HCT116 (cell line): Measurements from ENCODE around the gene C1orf159. TPM values are rescaled to one million over a fixed set of nuclear protein-coding genes. Genes with fewer than 3 reads are reported as not detected.

Experiments used
- ATAC-seq: fragments of 200-7000 bp; cut with Tn5 transposase; 2 replicates; pipeline ENCODE4 v1.9.1; 2020; ENCODE audit warnings: mild to moderate bottlenecking, moderate library complexity
- BruUV-seq: library from RNA; stranded (reverse); fragments of 400-500 nt; replicated peaks from 2 replicates; lab custom pipeline; 2021; lab: Mats Ljungman, UMichigan
- CTCF ChIA-PET: fragments of 300-600 bp; sonication (Branson Sonifier 250); formaldehyde crosslinking; loops from one replicate; lab custom pipeline; 2021; ENCODE audit warnings: antibody characterized with exemption; lab: Charles Lee
- POLR2A ChIA-PET: fragments of 300-600, 350-600 bp; sonication (Branson Sonifier 250); formaldehyde crosslinking; loops from one replicate; lab custom pipeline; 2021; ENCODE audit warnings: antibody characterized with exemption; lab: Charles Lee
- RAD21 ChIA-PET, 2 experiments: fragments of 300-600 bp; sonication (Branson Sonifier 250); formaldehyde crosslinking; loops; one replicate each; lab custom pipeline; 2023; ENCODE audit warnings: low total read pairs in 2 of 2; ENCODE audit not compliant: uncharacterized antibody in 2 of 2, unreplicated experiment in 2 of 2, low non-redundant PET in 1 of 2; lab: Charles Lee
- DNase-seq: peaks from one replicate; pipeline ENCODE4 v3.0.0-alpha.2; 2010; ENCODE audit warnings: low read depth, low spot score
- H2AFZ ChIP-seq: fragments of 200-600 bp; shearing (Covaris generic), sonication (generic); 2 replicates; pipeline ENCODE4 v1.6.1; 2017; ENCODE audit warnings: low read depth, mixed run types, mixed read lengths, antibody characterized with exemption, low read length; ENCODE audit not compliant: poor library complexity, severe bottlenecking
- H3K27ac ChIP-seq: 2 replicates; pipeline ENCODE4 v1.5.1; 2012; ENCODE audit warnings: low read depth, low read length
- H3K27me3 ChIP-seq: fragments of 200-600 bp; sonication (generic); 2 replicates; pipeline ENCODE4 v1.6.1; 2016; ENCODE audit warnings: mixed run types, low read length, mixed read lengths; ENCODE audit not compliant: insufficient read depth
- H3K36me3 ChIP-seq, 2 experiments: fragments of 200-500 bp in 1 of 2; fragments of 200-600 bp in 1 of 2; sonication (Bioruptor generic) in 1 of 2; sonication (generic) in 1 of 2; 2 replicates each; pipeline versions ENCODE4 v1.5.1 to v1.6.1; 2014 to 2016; ENCODE audit warnings: low read length in 2 of 2, inconsistent platforms in 1 of 2, mixed read lengths in 1 of 2, mixed run types in 1 of 2; ENCODE audit not compliant: insufficient read depth in 2 of 2, control insufficient read depth in 1 of 2
- H3K4me1 ChIP-seq, 2 experiments: fragments of 200-600 bp in 1 of 2; sonication (generic) in 1 of 2; 2 replicates each; pipeline versions ENCODE4 v1.5.1 to v1.6.1; 2012 to 2017; ENCODE audit warnings: low read length in 2 of 2, inconsistent platforms in 1 of 2, mild to moderate bottlenecking in 1 of 2, mixed read lengths in 1 of 2, mixed run types in 1 of 2, moderate library complexity in 1 of 2; ENCODE audit not compliant: insufficient read depth in 2 of 2, control insufficient read depth in 1 of 2
- H3K4me2 ChIP-seq: fragments of 200-600 bp; sonication (generic); 2 replicates; pipeline ENCODE4 v1.6.1; 2017; ENCODE audit warnings: mixed run types, low read length, mixed read lengths
- H3K4me3 ChIP-seq, 2 experiments: fragments of 200-600 bp in 1 of 2; sonication (generic) in 1 of 2; replicated peaks in 1 of 2; 2 replicates each; pipeline ENCODE4 v1.5.1; 2011 to 2016; ENCODE audit warnings: low read length in 2 of 2, control low read depth in 1 of 2, low read depth in 1 of 2, mild to moderate bottlenecking in 1 of 2, mixed read lengths in 1 of 2, mixed run types in 1 of 2
- H3K79me2 ChIP-seq: fragments of 200-600 bp; sonication (generic); 2 replicates; pipeline ENCODE4 v1.6.1; 2017; ENCODE audit warnings: mild to moderate bottlenecking, mixed run types, low read length, moderate library complexity, mixed read lengths; ENCODE audit not compliant: insufficient read depth
- H3K9ac ChIP-seq: fragments of 200-600 bp; sonication (generic); 2 replicates; pipeline ENCODE4 v1.6.1; 2016; ENCODE audit warnings: low read length, mixed read lengths
- H3K9me2 ChIP-seq: fragments of 200-600 bp; sonication (generic), shearing (Covaris generic); 2 replicates; pipeline ENCODE4 v1.6.1; 2017; ENCODE audit warnings: mixed run types, mild to moderate bottlenecking, moderate library complexity; ENCODE audit not compliant: insufficient read depth
- H3K9me3 ChIP-seq, 2 experiments: fragments of 200-500 bp in 1 of 2; fragments of 200-600 bp in 1 of 2; sonication (Bioruptor generic) in 1 of 2; sonication (generic) in 1 of 2; 2 replicates each; pipeline ENCODE4 v1.6.1; 2014 to 2017; ENCODE audit warnings: low read length in 2 of 2, mixed read lengths in 2 of 2, inconsistent platforms in 1 of 2, low read depth in 1 of 2, mild to moderate bottlenecking in 1 of 2, mixed run types in 1 of 2, moderate library complexity in 1 of 2; ENCODE audit not compliant: control insufficient read depth in 1 of 2, insufficient read depth in 1 of 2
- H4K20me1 ChIP-seq: fragments of 200-600 bp; sonication (generic), shearing (Covaris generic); 2 replicates; pipeline ENCODE4 v1.6.1; 2017; ENCODE audit warnings: mixed run types, mild to moderate bottlenecking, moderate library complexity; ENCODE audit not compliant: insufficient read depth
- ATF3 ChIP-seq: IDR thresholded peaks from 2 replicates; pipeline ENCODE4 v1.6.1; 2012
- CEBPB ChIP-seq: IDR thresholded peaks from 2 replicates; pipeline ENCODE4 v1.6.1; 2012; ENCODE audit warnings: low read depth
- EZH2 ChIP-seq: fragments of 200-600 bp; sonication (generic); IDR thresholded peaks from 2 replicates; pipeline ENCODE4 v1.6.1; 2017; ENCODE audit warnings: antibody characterized with exemption, mixed run types
- EZH2phosphoT487 ChIP-seq: fragments of 200-600 bp; IDR thresholded peaks from 2 replicates; pipeline ENCODE4 v1.6.1; 2018; ENCODE audit warnings: antibody characterized with exemption, borderline replicate concordance
- FOSL1 ChIP-seq: IDR thresholded peaks from 2 replicates; pipeline ENCODE4 v1.6.1; 2012; ENCODE audit warnings: low read depth
- JUND ChIP-seq: IDR thresholded peaks from 2 replicates; pipeline ENCODE4 v1.6.1; 2012
- MAX ChIP-seq: IDR thresholded peaks from 2 replicates; pipeline ENCODE4 v1.6.1; 2012
- POLR2AphosphoS5 ChIP-seq: IDR thresholded peaks from 2 replicates; pipeline ENCODE4 v1.6.1; 2011; ENCODE audit warnings: mild to moderate bottlenecking, low read depth, low read length, moderate library complexity
- RAD21 ChIP-seq: IDR thresholded peaks from 2 replicates; pipeline ENCODE4 v1.6.1; 2012; ENCODE audit warnings: low read depth, mild to moderate bottlenecking
- SIN3A ChIP-seq: IDR thresholded peaks from 2 replicates; pipeline ENCODE4 v1.6.1; 2012; ENCODE audit warnings: low read depth
- TCF7L2 ChIP-seq: IDR thresholded peaks from 2 replicates; pipeline ENCODE4 v1.7.0; 2011; ENCODE audit warnings: borderline replicate concordance, inconsistent platforms; ENCODE audit not compliant: insufficient read depth, insufficient read length; ENCODE audit errors: extremely low read depth
- YY1 ChIP-seq: IDR thresholded peaks from 2 replicates; pipeline ENCODE4 v1.6.1; 2011; ENCODE audit warnings: low read length, low read depth, moderate library complexity, mild to moderate bottlenecking; ENCODE audit not compliant: insufficient replicate concordance; ENCODE audit errors: extremely low read depth
- intact Hi-C: fragments of 100-400 bp; cut with micrococcal nuclease; formaldehyde crosslinking; loops from 2 replicates; pipeline ENCODE4 v1.10.0; 2022
- total RNA-seq: library from RNA; stranded (reverse); gene quantifications from one replicate; pipeline ENCODE4 v1.2.1, GENCODE V29; 2021; ENCODE audit not compliant: unreplicated experiment
- TF ChIP-seq, protein P1 (sequence below): IDR thresholded peaks from 2 replicates; pipeline ENCODE4 v1.6.1; 2012; ENCODE audit warnings: low read depth
- TF ChIP-seq, protein P2 (sequence below): IDR thresholded peaks from 2 replicates; pipeline ENCODE4 v1.6.1; 2011; ENCODE audit warnings: mild to moderate bottlenecking, low read length, moderate library complexity; ENCODE audit not compliant: insufficient replicate concordance; ENCODE audit errors: extremely low read depth
- TF ChIP-seq, protein P3 (sequence below), 3 experiments: fragments of 200-600 bp in 1 of 3; sonication (generic) in 1 of 3; IDR thresholded peaks in 2 of 3; conservative IDR thresholded peaks in 1 of 3; 2 replicates each; pipeline ENCODE4 v1.5.1; 2012 to 2017; ENCODE audit warnings: low read depth in 2 of 3, low read length in 2 of 3, antibody characterized with exemption in 1 of 3, borderline replicate concordance in 1 of 3, control low read depth in 1 of 3, mild to moderate bottlenecking in 1 of 3, mixed read lengths in 1 of 3, mixed run types in 1 of 3, moderate library complexity in 1 of 3; ENCODE audit not compliant: insufficient read depth in 1 of 3

C1orf159 gene
- total RNA-seq, 1 experiment from 2014 or later, result 22.7 TPM

GRCh38 chr1:1055841-1056736 lies 59.8 kb downstream of the C1orf159 start:
- ATAC-seq (no peak), DNase-seq (no peak)
- ChIA-PET RAD21 (no interaction called here), CTCF (no interaction called here), POLR2A (no interaction called here)
- Histone ChIP-seq H3K4me2 (no peak overlapping the region), H4K20me1 (no peaks in the 10 kb centered on the region), H3K4me3 (no peak overlapping the region), H3K9me2 (no peaks in the 10 kb centered on the region), H3K27ac (no peak overlapping the region), H3K9ac (no peak overlapping the region), H3K36me3 (peaks cover 10 to 22% of the 10 kb centered on the region in 2 experiments; a peak in 3 of 4 replicates), H3K27me3 (no peaks in the 10 kb centered on the region), H2AFZ (no peak overlapping the region), H3K9me3 (no peaks in the 10 kb centered on the region), H3K79me2 (no peaks in the 10 kb centered on the region), H3K4me1 (peaks cover 10 to 30% of the 10 kb centered on the region in 2 experiments)
- BruUV-seq, result no TSS peak
- intact Hi-C loops, result no loop called here
- TF ChIP-seq ATF3 (no peak), TCF7L2 (no peak), RAD21 (no peak), CEBPB (no peak), FOSL1 (no peak), JUND (no peak), EZH2phosphoT487 (no peak), YY1 (no peak), MAX (no peak), POLR2AphosphoS5 (no peak), SIN3A (no peak), EZH2 (no peak)
- TF ChIP-seq, protein P1, sequence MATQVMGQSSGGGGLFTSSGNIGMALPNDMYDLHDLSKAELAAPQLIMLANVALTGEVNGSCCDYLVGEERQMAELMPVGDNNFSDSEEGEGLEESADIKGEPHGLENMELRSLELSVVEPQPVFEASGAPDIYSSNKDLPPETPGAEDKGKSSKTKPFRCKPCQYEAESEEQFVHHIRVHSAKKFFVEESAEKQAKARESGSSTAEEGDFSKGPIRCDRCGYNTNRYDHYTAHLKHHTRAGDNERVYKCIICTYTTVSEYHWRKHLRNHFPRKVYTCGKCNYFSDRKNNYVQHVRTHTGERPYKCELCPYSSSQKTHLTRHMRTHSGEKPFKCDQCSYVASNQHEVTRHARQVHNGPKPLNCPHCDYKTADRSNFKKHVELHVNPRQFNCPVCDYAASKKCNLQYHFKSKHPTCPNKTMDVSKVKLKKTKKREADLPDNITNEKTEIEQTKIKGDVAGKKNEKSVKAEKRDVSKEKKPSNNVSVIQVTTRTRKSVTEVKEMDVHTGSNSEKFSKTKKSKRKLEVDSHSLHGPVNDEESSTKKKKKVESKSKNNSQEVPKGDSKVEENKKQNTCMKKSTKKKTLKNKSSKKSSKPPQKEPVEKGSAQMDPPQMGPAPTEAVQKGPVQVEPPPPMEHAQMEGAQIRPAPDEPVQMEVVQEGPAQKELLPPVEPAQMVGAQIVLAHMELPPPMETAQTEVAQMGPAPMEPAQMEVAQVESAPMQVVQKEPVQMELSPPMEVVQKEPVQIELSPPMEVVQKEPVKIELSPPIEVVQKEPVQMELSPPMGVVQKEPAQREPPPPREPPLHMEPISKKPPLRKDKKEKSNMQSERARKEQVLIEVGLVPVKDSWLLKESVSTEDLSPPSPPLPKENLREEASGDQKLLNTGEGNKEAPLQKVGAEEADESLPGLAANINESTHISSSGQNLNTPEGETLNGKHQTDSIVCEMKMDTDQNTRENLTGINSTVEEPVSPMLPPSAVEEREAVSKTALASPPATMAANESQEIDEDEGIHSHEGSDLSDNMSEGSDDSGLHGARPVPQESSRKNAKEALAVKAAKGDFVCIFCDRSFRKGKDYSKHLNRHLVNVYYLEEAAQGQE, result no peak
- TF ChIP-seq, protein P2, sequence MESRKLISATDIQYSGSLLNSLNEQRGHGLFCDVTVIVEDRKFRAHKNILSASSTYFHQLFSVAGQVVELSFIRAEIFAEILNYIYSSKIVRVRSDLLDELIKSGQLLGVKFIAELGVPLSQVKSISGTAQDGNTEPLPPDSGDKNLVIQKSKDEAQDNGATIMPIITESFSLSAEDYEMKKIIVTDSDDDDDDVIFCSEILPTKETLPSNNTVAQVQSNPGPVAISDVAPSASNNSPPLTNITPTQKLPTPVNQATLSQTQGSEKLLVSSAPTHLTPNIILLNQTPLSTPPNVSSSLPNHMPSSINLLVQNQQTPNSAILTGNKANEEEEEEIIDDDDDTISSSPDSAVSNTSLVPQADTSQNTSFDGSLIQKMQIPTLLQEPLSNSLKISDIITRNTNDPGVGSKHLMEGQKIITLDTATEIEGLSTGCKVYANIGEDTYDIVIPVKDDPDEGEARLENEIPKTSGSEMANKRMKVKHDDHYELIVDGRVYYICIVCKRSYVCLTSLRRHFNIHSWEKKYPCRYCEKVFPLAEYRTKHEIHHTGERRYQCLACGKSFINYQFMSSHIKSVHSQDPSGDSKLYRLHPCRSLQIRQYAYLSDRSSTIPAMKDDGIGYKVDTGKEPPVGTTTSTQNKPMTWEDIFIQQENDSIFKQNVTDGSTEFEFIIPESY, result no peak
- TF ChIP-seq, protein P3, sequence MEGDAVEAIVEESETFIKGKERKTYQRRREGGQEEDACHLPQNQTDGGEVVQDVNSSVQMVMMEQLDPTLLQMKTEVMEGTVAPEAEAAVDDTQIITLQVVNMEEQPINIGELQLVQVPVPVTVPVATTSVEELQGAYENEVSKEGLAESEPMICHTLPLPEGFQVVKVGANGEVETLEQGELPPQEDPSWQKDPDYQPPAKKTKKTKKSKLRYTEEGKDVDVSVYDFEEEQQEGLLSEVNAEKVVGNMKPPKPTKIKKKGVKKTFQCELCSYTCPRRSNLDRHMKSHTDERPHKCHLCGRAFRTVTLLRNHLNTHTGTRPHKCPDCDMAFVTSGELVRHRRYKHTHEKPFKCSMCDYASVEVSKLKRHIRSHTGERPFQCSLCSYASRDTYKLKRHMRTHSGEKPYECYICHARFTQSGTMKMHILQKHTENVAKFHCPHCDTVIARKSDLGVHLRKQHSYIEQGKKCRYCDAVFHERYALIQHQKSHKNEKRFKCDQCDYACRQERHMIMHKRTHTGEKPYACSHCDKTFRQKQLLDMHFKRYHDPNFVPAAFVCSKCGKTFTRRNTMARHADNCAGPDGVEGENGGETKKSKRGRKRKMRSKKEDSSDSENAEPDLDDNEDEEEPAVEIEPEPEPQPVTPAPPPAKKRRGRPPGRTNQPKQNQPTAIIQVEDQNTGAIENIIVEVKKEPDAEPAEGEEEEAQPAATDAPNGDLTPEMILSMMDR (IDR thresholded peaks at IDR 0.05 in 2 of 3, conservative IDR thresholded peaks at IDR 0.05 in 1 of 3; ENCODE audit: borderline replicate concordance in 1 of 3, insufficient read depth in 1 of 3, low read depth in 2 of 3, low read length in 2 of 3), result no peak
